NAMALWA (cell line): ENCODE data around the gene CACNA1I.

ENCODE experiments used
- DNase-seq: peaks from one replicate; pipeline ENCODE4 v3.0.0-alpha.2; 2015; ENCODE audit warnings: low spot score

The CACNA1I gene

DNA sequence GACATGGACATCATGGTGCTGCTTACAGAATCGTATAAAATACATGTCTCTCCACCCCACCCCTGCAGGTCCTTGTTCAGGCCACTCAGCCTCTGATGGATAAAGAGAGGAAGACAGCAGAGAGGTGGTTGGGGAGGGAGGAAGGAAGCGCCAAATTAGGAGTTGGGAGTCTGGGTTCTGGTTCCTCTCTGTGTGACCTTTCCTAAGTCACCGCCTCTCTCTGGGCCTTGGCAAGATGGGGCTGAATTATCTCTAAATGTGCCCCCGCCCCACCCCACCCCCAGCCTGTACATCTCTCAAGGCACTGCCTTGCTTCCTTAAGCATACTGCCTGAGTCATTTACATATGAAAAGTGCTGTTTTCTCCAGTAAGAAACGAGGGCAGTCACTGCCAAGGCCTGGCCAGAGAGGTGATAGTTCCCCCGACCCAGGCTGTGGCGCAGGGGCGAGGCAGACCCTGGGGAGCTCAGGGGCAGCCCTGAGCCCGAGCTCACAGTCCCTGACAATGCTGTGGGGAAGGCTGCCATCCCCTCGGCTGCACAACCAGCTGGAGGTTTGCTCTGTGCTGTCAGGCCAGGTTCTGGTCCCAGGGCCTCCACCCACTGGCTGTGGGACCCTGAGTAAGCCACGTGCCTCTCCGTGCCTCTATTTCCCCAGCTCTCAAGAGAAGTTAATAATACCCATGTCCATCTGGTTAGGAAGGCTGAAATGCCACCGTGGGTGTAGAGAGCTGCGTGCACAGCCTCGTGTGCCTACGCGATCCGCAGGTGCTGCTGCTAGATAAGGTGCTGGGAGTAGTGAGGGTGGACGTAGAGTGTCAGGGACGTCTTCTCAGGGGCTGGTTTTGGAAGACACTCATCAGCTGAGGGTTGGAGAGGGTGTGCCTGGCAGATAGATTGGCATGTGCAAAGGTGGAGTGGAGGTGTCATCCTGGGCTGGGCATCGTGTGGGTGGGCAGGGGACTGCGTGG lies 55.3 kb downstream of the CACNA1I start:
- no peak for DNase-seq

DNA sequence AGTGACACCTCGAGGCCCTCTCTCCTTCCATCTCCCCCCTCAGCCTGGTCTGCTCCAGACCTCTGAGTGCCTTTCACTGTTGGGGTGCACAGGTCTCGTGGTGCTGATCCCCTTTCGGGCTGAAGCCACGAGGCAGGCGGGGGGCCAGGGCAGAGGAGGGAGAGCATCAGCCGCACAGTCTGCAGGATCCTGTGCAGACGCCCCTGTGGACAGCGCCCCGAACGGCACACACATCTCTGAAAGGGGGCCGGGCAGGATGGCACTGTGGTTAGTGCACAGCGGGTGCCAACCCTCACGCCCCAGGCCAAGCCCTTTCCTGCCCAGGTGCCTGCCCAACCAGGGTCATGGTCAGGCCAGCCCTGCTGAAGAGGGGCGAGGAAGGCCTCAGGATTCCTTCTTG lies 56.7 kb downstream of the CACNA1I start:
- no peak for DNase-seq

DNA sequence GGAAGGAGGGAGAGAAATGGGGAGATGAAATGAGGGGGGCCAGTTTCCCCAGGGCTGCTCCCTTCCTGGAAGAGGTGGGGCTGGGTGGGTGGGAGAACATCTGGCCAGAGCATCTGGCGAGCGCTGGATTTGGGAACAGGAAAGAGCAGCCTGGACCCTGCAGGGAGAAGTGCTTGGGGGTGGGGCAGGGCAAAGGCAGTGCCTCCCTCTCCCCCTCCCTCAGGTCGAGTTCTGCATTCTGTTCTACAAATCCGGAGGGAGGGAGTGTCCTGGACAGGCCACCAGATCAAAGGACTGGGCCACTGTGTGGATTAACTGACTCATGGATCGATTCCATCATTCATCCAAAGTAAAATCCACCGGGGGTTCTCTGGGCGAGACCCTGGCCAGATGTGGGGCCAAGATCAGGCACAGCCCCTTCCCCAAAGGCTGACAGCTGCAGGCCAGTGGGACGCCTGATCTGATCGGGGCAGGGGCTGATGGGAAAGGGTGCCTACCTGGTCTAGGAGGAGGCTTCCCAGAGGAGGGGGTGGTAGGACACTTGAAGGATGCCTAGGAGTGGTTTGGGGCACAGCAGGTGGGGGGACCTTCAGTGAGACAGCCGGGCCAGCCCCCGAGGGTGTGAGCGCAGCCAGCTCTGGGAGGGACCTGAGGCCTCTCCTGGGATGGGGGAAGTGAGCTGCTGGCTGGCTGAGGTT lies 57.5 kb downstream of the CACNA1I start:
- DNase-seq, result no peak

DNA sequence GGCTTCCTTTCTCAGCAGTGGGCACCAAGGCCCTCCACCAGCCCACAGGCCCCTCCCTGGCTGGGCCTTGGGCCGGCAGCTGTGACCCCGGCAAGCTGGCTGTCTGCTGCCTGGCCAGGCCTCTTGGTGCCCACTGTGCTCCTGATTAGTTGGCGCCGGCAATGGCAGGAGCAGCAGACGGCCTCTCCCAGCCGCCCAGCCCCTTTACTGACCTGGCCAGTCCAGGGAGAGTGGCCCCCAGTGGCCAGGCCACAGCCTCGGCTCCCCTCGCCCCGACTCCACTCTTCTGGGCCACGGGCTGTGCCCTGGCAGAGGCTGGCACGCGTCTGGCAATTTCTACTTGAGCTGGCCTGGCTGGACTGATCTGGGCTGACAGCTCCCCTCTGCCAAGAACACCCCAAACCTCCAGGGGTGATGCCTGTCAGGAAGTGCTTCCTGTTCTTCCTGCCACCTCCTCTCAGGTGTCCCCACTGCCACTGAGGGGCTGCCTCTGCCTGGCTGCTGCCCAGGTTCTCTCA lies 58.1 kb downstream of the CACNA1I start:
- DNase-seq, result no peak

DNA sequence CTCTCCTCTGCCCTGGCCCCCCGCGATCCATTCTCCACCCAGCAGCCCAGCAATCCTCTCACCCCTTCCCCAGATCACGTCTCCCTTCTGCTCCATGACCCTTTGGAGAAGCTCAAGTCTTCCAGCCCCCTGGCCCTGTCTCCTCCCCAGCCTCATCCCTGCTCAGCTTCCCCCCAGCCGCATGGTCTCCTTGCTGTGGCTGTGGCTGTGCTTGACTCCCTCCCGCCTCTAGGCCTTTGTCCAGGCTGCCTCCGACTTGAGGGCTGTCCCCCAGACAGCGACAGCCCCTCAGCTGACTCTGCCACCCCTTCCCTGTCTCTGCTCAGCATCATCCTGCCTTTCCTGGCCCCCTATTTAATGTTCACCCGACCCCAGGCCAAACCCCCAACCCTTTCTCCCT lies 59.3 kb downstream of the CACNA1I start:
- no peak for DNase-seq

DNA sequence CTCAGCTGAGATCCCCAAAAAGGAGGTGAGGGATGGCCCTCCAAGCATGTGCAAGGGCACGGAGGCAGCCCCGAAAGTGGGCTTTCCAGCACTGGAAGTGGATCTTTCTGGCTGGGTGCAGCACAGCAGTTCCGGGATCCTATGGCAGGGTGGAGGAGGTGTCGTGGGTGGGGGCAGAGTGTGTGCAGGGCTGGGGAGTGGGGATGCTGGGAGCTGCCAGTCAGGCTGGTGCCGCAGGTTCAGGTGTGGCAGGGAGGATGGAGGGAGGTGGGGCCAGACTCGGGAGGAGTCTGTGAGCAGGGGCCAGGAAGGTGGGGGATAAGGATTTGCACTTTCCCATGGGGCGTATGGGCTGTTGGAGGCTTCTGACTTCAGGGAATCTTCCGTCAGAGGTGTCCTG lies 60.2 kb downstream of the CACNA1I start:
- no peak for DNase-seq

DNA sequence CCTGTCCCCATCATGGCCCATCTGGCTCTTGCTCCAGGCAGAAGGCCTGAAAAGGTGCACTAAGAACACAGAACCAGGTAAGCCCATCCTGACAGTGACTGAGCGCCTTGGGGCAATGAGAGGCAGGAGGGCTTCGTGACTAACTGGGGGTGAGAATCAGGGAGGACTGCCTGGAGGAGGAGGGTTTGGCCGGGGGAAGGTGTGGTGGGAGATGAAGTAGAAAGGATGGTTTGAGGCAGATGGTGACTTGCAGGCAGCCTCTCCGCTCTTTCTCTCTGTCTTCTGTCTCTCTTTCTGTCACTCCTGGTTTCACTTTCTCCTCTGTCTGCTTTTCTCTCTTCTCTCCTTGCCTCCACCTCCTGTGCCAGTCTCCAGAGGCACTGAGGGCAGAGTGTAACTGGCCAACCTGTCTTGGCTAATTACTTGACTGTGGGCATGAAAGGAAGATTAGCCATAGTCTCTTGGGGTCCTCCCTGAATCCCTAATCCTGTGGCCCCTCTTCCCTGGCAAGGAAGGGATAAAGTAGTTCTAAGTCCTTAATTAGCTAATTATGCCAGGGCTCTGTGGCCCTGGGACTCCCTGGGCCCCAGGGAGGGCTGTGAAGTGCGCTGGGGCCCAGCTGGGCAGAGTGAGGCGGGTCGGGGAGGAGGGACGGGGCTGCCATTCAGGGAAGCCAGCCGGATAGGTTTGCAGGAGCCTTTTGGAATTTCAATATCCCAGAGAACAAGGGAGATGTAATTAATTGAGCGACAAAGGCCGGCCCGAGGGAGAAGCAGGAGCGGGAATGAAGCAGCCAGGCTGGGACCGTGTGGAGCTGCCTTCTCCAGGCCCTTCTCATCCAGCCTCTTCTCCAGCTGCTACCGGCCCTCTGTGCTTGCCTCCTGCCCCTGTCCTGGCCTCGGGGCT lies 61.1 kb downstream of the CACNA1I start:
- no peak for DNase-seq

DNA sequence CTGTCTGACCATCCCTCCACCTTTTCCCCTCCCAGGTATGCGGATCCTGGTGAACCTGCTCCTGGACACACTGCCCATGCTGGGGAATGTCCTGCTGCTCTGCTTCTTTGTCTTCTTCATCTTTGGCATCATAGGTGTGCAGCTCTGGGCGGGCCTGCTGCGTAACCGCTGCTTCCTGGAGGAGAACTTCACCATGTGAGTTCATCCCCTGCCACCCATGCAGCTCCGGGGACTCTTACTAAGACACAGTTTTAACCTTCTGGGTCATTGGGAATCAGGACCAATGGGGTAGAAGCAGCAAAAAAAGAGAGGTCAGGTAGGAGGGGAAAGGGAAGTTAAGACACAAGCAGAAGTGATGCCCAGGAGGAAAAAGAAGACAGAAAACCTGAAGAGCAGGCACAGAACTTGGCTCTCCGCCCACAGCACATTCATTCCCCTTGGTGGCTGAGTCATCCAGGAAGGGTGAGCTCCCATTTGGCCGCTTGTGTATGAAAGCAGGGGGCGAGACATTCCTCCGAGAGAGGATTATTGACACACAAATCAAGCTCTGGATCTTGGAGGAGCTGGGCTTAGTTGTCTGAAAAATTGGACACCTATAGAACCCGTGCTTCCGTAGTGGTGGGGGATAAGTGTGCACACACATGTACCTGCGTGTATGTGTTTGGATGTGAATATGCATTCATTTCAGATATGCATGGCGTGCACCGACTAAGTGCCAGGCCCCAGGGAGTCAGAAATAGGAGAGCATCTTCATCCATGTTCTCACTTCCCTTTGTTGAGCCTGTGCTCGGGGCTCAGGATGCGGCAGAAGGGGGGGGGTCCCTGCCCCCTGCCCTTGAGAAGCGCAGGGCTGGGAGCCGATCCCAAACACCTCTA lies 64.2 kb downstream of the CACNA1I start:
- no peak for DNase-seq

DNA sequence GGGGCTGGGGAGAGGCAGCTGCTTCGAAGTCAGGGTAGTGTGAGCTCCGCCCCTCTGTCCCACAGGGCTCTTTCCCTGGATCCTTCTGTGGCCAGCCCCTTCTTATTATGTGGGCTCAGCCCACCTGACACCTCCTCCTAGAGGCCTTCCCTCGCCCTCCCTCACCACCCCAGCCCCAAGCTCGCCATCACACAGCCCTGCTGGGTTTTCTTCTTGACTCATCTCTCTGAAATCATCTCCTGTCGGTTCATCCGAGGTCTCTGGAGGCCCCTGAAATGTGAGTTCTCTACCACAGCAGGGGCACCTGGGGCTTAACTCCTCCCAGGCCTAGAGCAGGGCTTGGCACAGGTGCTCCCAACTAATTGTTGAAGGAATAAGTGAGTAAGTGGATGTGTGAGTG lies 65.2 kb downstream of the CACNA1I start:
- DNase-seq, result no peak

DNA sequence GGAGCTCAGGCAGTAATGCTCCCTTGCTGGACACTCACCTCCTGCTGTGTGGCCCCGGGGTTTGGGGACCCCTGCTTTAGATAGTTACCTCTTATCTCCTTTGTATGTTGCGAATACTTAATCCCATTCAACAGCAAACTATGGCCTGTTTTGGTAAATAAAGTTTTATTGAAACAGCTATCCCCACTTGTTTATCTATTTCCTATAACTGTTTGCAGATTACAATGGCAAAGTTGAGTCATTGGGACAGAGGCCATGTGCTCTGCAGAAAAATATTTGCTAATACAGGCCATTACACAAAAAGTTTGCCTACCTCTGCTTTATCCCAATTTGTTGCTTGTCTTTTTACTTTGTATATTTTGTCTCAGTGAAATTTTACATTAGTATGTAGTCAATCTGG lies 68.4 kb downstream of the CACNA1I start:
- no peak for DNase-seq

DNA sequence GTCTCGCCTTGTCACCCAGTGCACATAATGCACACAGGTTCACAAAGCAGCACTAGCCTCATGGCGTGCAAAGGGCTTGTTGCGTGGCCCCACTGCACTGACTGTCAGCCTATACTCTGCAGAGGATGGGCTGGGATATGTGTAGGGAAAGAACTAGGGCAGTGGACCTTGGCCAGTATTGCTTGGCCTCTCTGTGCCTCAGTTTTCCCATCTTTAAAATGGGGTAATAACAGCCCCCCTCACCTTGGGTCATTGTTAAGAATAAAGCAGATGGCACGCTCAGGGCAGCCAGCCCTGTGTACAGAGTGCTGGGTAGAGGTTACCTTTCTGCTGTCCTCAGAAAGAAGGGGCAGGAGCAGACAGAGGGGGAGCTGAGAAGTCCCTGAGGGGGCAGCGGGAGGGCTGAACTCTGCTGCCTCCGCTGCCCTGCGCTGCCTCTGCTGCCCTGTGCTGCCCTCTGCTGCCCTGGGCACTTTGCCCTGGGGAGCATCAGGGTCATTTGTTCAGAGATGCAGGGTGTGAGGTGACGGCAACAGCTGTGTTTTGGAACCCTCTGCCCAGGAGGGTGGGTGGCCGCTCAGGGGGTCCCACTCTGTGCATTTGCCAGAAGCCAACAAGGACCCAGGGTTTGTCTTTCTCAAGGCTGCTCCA lies 71.2 kb downstream of the CACNA1I start:
- no peak for DNase-seq

DNA sequence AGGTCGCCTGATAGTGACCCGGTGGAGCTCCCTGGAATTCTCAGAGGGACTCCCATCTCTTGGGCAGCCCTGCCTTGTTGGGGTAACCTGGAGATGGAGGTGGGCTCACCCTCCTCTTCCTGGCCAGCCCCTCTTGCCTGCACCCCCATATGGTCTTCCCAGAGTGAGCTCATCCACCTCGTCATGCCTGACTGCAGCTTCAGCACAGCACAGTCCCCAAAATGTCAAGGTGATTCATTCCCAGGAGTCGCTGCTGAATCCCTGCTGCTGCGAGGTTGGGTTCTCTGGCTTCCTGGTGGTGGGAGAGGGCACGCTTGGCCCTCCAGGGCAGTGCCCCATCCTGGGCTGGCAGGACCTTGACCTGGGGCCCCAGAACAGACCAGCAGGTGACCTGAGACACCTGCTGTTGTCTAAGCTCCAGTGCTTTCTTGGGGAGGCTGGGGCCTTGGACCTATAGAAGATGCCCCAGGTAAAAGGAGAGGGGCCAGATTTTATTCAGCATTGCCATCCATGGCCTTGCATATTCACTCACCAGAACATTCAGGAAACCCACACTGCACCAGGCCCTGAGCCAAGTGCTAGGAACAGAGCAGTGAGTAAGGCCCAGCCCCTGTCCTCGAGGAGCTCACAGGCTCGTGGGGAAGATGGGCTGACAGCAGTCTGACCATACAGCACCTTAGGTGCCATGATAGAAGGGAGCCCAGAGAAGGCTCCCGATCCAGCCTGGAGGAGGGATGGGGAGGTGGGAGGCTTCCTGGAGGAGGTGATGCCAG lies 72.9 kb downstream of the CACNA1I start:
- DNase-seq, result no peak

DNA sequence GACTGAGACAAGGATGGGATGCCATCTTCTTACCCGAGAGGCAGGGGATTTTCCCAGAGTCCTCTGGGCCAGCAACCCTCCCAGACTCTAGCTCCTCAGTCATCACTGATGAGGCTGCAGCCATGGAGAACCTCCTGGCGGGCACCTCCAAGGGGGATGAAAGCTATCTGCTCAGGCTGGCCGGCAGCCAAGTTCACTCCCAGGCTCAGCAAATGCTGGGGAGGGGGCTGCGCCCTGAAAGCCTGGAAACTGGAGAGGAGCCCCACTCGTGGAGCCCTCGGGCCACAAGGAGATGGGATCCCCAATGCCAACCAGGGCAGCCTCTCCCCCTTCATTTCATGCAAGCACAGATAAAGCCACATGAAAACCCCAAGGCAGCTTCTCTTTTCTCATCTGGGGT lies 75.0 kb downstream of the CACNA1I start:
- DNase-seq, result no peak

DNA sequence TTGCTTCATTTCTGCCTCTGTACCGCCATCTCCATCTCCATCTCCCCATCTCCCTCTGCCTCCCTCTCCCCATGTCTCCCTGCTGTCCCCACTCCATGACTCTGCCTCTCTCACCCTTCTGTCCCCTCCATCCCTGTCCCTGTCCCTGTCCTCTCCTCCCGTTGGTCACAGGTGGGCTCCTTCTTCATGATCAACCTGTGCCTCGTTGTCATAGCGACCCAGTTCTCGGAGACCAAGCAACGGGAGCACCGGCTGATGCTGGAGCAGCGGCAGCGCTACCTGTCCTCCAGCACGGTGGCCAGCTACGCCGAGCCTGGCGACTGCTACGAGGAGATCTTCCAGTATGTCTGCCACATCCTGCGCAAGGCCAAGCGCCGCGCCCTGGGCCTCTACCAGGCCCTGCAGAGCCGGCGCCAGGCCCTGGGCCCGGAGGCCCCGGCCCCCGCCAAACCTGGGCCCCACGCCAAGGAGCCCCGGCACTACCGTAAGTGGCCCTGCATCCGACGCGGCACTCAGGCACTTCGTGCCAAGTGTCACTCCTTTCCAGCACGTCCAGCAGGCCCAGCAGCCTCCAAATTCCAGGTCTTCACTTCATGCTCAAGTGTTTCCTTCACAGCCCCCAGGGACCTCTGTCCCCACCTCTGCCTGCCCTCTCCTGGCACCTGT lies 76.0 kb downstream of the CACNA1I start:
- DNase-seq, result no peak

DNA sequence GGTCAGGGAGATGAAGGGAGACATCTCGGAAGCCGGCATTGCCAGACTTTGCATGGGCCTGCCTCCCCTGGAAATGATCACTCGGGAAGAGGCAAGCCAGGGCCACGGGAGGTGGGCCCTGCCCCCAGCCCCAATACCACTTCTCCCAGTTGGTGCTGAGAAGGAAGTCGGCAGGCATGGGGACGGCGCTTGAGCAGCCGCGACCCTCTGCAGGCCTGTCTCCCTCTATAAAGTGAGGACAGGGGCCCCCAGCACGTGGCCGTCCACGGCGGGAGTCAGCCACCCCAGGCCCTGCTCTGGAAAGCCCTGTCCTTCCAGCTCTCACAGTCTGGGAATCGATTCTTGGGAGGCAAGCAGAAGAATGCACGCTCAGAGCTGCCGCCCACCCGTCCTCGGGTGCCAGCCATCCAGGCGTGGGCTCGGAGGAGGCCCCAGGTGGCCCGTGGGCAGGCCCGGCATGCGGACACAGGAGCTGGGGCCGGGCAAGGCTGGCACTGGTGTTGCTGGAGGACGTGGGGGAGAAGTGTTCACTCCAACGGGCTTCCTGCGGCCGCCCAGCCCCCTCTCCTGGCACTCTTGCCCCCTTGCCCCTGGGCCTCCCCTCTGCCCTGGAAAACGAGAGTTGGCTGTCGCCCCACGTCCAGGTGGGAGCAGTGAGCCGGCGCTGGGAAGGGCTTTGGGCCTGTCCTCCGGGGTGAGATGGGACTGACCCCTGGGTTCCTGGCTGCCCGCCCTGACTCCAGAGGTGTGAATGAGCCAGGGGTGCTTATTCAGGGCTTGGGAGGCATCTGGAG lies 77.5 kb downstream of the CACNA1I start:
- no peak for DNase-seq

DNA sequence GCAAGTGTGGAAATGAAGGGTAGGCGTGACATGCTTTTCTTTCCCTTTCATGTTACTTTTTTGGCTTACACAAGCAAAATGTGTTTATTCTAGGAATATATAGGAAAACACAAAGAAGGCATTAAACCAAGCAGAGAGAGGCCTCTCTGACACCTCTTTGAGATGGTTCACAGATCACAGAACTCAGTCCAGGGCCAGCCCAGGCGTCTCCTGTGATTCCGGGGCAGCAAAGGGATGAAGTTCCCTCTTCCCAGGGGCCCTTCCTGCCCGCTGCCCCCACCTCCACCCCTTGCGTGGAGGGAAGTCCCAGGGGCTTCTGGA lies 78.0 kb downstream of the CACNA1I start:
- DNase-seq, result no peak

DNA sequence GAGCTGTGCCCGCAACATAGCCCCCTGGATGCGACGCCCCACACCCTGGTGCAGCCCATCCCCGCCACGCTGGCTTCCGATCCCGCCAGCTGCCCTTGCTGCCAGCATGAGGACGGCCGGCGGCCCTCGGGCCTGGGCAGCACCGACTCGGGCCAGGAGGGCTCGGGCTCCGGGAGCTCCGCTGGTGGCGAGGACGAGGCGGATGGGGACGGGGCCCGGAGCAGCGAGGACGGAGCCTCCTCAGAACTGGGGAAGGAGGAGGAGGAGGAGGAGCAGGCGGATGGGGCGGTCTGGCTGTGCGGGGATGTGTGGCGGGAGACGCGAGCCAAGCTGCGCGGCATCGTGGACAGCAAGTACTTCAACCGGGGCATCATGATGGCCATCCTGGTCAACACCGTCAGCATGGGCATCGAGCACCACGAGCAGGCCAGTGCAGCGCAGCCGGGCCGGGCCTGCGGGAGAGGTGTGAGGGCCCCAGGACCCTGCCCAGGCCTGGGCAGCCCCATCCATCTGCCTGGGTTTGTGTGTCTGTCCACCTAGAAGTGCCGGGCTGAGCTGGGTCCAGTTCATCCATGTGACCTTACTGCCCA lies 79.0 kb downstream of the CACNA1I start:
- no peak for DNase-seq
